WTC11 (cell line): ENCODE measurements around the gene B3GNT8.

Source experiments
- IRF2 ChIP-seq: sonication (generic); formaldehyde crosslinking; IDR thresholded peaks from 2 replicates; pipeline ENCODE4 v1.8.0; 2022; ENCODE audit warnings: low read depth, missing genetic modification reagents, borderline replicate concordance
- JAZF1 ChIP-seq: fragments of 250-450 bp; sonication (Bioruptor Pico); IDR thresholded peaks from 2 replicates; pipeline ENCODE4 v1.9.0; 2021; ENCODE audit warnings: moderate library complexity, mild to moderate bottlenecking, inconsistent platforms
- JUN ChIP-seq: sonication (generic); formaldehyde crosslinking; IDR thresholded peaks from 2 replicates; pipeline ENCODE4 v1.8.0; 2023; ENCODE audit warnings: mild to moderate bottlenecking, missing genetic modification reagents
- SMAD3 ChIP-seq: sonication (generic); formaldehyde crosslinking; IDR thresholded peaks from 2 replicates; pipeline ENCODE4 v1.8.0; 2022; ENCODE audit warnings: missing genetic modification reagents, mild to moderate bottlenecking, borderline replicate concordance
- ZNF263 ChIP-seq: sonication (generic); formaldehyde crosslinking; IDR thresholded peaks from 2 replicates; pipeline ENCODE4 v1.8.1; 2022; ENCODE audit warnings: low read depth, mild to moderate bottlenecking, moderate library complexity, missing genetic modification reagents
- TF ChIP-seq, protein P1 (sequence below): fragments of 200-600 bp; IDR thresholded peaks from 2 replicates; pipeline ENCODE4 v1.8.0; 2022; ENCODE audit warnings: antibody characterized with exemption
- TF ChIP-seq, protein P2 (sequence below): sonication (generic); formaldehyde crosslinking; IDR thresholded peaks from 2 replicates; pipeline ENCODE4 v1.8.1; 2023; ENCODE audit warnings: mild to moderate bottlenecking, missing genetic modification reagents, moderate library complexity
- TF ChIP-seq, protein P3 (sequence below): sonication (generic); formaldehyde crosslinking; IDR thresholded peaks from 2 replicates; pipeline ENCODE4 v1.8.0; 2022; ENCODE audit warnings: mild to moderate bottlenecking, missing genetic modification reagents
- TF ChIP-seq, protein P4 (sequence below): sonication (generic); formaldehyde crosslinking; IDR thresholded peaks from 2 replicates; pipeline ENCODE4 v1.8.0; 2022; ENCODE audit warnings: mild to moderate bottlenecking, missing genetic modification reagents

DNA sequence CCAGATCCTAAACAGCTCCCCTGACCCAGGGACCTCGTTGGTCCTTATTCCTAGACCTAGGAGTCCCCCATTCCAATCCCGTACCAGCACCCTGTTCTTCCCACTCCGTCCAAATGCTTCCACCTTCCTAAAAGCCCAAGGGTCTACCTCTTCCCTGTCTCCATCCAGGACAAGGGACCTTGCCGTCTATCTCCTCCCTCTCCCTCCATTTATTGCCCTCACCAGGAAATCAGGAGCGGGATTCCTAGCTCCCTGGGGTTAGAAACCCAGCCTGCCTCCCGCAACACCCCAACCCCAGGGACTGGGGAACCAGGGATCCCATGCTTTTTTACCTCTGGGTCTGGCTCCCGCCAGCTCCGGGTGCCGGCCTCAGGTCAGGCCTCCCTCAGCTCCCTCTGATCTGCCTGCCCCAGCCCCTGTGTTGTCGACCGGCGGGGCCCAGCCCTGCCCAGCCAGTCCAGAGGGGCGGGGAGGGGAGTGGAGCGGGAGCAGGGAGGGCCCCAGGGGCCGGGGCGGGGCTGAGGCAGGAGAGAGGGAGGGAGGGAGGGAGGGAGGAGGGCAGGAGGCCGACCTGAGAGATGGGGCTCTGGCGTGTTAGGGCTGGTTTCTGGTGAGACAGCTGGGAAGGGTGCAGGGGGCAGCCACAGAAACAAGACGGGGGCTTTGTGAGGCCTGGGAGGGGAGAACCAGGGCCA lies at the start of gene B3GNT8:
- TF ChIP-seq, protein P1, sequence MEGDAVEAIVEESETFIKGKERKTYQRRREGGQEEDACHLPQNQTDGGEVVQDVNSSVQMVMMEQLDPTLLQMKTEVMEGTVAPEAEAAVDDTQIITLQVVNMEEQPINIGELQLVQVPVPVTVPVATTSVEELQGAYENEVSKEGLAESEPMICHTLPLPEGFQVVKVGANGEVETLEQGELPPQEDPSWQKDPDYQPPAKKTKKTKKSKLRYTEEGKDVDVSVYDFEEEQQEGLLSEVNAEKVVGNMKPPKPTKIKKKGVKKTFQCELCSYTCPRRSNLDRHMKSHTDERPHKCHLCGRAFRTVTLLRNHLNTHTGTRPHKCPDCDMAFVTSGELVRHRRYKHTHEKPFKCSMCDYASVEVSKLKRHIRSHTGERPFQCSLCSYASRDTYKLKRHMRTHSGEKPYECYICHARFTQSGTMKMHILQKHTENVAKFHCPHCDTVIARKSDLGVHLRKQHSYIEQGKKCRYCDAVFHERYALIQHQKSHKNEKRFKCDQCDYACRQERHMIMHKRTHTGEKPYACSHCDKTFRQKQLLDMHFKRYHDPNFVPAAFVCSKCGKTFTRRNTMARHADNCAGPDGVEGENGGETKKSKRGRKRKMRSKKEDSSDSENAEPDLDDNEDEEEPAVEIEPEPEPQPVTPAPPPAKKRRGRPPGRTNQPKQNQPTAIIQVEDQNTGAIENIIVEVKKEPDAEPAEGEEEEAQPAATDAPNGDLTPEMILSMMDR, result no peak
- TF ChIP-seq ZNF263 (CRISPR knock-in tag) (no peak), SMAD3 (CRISPR knock-in tag) (no peak), JUN (CRISPR knock-in tag) (no peak), JAZF1 (no peak), IRF2 (CRISPR knock-in tag) (no peak)
- TF ChIP-seq, protein P2, sequence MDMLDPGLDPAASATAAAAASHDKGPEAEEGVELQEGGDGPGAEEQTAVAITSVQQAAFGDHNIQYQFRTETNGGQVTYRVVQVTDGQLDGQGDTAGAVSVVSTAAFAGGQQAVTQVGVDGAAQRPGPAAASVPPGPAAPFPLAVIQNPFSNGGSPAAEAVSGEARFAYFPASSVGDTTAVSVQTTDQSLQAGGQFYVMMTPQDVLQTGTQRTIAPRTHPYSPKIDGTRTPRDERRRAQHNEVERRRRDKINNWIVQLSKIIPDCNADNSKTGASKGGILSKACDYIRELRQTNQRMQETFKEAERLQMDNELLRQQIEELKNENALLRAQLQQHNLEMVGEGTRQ (CRISPR knock-in tag), result no peak
- TF ChIP-seq, protein P3, sequence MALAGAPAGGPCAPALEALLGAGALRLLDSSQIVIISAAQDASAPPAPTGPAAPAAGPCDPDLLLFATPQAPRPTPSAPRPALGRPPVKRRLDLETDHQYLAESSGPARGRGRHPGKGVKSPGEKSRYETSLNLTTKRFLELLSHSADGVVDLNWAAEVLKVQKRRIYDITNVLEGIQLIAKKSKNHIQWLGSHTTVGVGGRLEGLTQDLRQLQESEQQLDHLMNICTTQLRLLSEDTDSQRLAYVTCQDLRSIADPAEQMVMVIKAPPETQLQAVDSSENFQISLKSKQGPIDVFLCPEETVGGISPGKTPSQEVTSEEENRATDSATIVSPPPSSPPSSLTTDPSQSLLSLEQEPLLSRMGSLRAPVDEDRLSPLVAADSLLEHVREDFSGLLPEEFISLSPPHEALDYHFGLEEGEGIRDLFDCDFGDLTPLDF, result no peak
- TF ChIP-seq, protein P4, sequence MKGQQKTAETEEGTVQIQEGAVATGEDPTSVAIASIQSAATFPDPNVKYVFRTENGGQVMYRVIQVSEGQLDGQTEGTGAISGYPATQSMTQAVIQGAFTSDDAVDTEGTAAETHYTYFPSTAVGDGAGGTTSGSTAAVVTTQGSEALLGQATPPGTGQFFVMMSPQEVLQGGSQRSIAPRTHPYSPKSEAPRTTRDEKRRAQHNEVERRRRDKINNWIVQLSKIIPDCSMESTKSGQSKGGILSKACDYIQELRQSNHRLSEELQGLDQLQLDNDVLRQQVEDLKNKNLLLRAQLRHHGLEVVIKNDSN (CRISPR knock-in tag), result no peak
